Caco-2 (cell line): ENCODE data around the gene APOL1. TPM values are rescaled to one million over a fixed set of nuclear protein-coding genes. Genes with fewer than 3 reads are reported as not detected.

Source experiments
- BruUV-seq: library from RNA; stranded (reverse); fragments of 400-500 nt; replicated peaks from 2 replicates; lab custom pipeline; 2021; lab: Mats Ljungman, UMichigan
- CTCF ChIA-PET: fragments of 300-600 bp; sonication (Branson Sonifier 250); formaldehyde crosslinking; loops from one replicate; lab custom pipeline; 2022; ENCODE audit warnings: antibody characterized with exemption; lab: Charles Lee
- POLR2A ChIA-PET: fragments of 300-600 bp; sonication (Branson Sonifier 250); formaldehyde crosslinking; loops from one replicate; lab custom pipeline; 2022; ENCODE audit warnings: antibody characterized with exemption; lab: Charles Lee
- DNase-seq, 2 experiments: peaks; one replicate each; pipeline versions ENCODE4 v3.0.0 to v3.0.0-alpha.2; 2020 to 2022
- H3K27me3 ChIP-seq: replicated peaks from 2 replicates; pipeline ENCODE4 v1.6.0; 2011; ENCODE audit warnings: low read length; ENCODE audit not compliant: control insufficient read depth, insufficient read depth
- H3K36me3 ChIP-seq: 2 replicates; pipeline ENCODE4 v1.5.1; 2011; ENCODE audit warnings: low read length; ENCODE audit not compliant: control insufficient read depth, insufficient read depth
- H3K4me1 ChIP-seq: fragments of 250-450 bp; sonication (Bioruptor Pico); 2 replicates; pipeline ENCODE4 v1.5.1; 2020; ENCODE audit warnings: mild to moderate bottlenecking
- H3K4me3 ChIP-seq: 2 replicates; pipeline ENCODE4 v1.5.1; 2011; ENCODE audit warnings: low read depth, mild to moderate bottlenecking, control low read depth, low read length
- H3K9me3 ChIP-seq: fragments of 250-450 bp; sonication (Bioruptor Pico); 2 replicates; pipeline ENCODE4 v1.5.1; 2020; ENCODE audit warnings: mild to moderate bottlenecking, moderate library complexity
- H3K27ac Mint-ChIP-seq: one replicate; pipeline ENCODE4 v1.8.0; 2022; ENCODE audit warnings: mixed read lengths; ENCODE audit not compliant: unreplicated experiment
- H3K27me3 Mint-ChIP-seq: one replicate; pipeline ENCODE4 v1.8.0; 2022; ENCODE audit warnings: mixed read lengths; ENCODE audit not compliant: insufficient read depth, unreplicated experiment
- H3K36me3 Mint-ChIP-seq: one replicate; pipeline ENCODE4 v1.8.0; 2022; ENCODE audit warnings: mild to moderate bottlenecking, mixed read lengths; ENCODE audit not compliant: insufficient read depth, unreplicated experiment
- H3K4me1 Mint-ChIP-seq: one replicate; pipeline ENCODE4 v1.8.0; 2022; ENCODE audit warnings: low read depth, mixed read lengths; ENCODE audit not compliant: unreplicated experiment
- H3K4me3 Mint-ChIP-seq: one replicate; pipeline ENCODE4 v1.8.0; 2022; ENCODE audit warnings: mild to moderate bottlenecking, moderate library complexity, mixed read lengths; ENCODE audit not compliant: unreplicated experiment
- H3K9me3 Mint-ChIP-seq: one replicate; pipeline ENCODE4 v1.8.0; 2022; ENCODE audit warnings: mixed read lengths; ENCODE audit not compliant: unreplicated experiment
- CTCF ChIP-seq, 2 experiments: fragments of 200-600 bp in 1 of 2; IDR thresholded peaks; 1 replicate in 1 of 2; 2 replicates in 1 of 2; pipeline versions ENCODE4 v1.5.1 to v1.8.0; 2011 to 2022; ENCODE audit warnings: antibody characterized with exemption in 1 of 2, control low read depth in 1 of 2, inconsistent platforms in 1 of 2, low read depth in 1 of 2, low read length in 1 of 2, mild to moderate bottlenecking in 1 of 2, moderate library complexity in 1 of 2; ENCODE audit not compliant: insufficient read depth in 1 of 2, severe bottlenecking in 1 of 2, unreplicated experiment in 1 of 2
- intact Hi-C: fragments of 100-400 bp; cut with micrococcal nuclease; formaldehyde crosslinking; loops from one replicate; pipeline ENCODE4 v1.10.0; 2022; ENCODE audit not compliant: unreplicated experiment
- total RNA-seq: library from RNA; stranded (reverse); gene quantifications from 2 replicates; pipeline ENCODE4 v1.2.3, GENCODE V29; 2022

The APOL1 gene
- total RNA-seq, 1 experiment from 2014 or later, result 0.39 TPM

GRCh38 chr22:36210224-36210623, 42.7 kb upstream of the APOL1 start:
- Mint-ChIP-seq H3K36me3 (peaks cover 5% of the 10 kb centered on the region), H3K27me3 (peaks cover 3% of the 10 kb centered on the region), H3K27ac (no peak overlapping the region), H3K9me3 (peaks cover 36% of the 10 kb centered on the region), H3K4me3 (no peak overlapping the region), H3K4me1 (peaks cover 6% of the 10 kb centered on the region)
- no peaks in the 10 kb centered on the region for H3K36me3 ChIP-seq
- intact Hi-C loops, result no loop called here
- no peak for DNase-seq
- CTCF ChIA-PET, result no interaction called here
- no peak overlapping the region for H3K4me3 ChIP-seq
- BruUV-seq, result no TSS peak
- POLR2A ChIA-PET, result no interaction called here
- TF ChIP-seq CTCF (IDR thresholded peaks at IDR 0.05; ENCODE audit: insufficient read depth in 1 of 2, low read depth in 1 of 2, low read length in 1 of 2, severe bottlenecking in 1 of 2, unreplicated experiment in 1 of 2), result no peak
- peaks cover 4% of the 10 kb centered on the region; the same call in 1 of the 2 replicates for H3K4me1 ChIP-seq
- no peaks in the 10 kb centered on the region for H3K27me3 ChIP-seq
- peaks cover 20% of the 10 kb centered on the region for H3K9me3 ChIP-seq

- H3K27ac Mint-ChIP-seq, result no peak overlapping the region
- POLR2A ChIA-PET, result no interaction called here
Measured at GRCh38 chr22:36211237-36211861, 41.6 kb upstream of the APOL1 start.

GRCh38 chr22:36212901-36213300, 40.0 kb upstream of the APOL1 start:
- CTCF ChIA-PET, result no interaction called here
- peaks cover 6% of the 10 kb centered on the region for H3K27me3 Mint-ChIP-seq

More at GRCh38 chr22:36211237-36211861, 41.6 kb upstream of the APOL1 start:
- no TSS peak for BruUV-seq
- H3K4me1 Mint-ChIP-seq, result peaks cover 6% of the 10 kb centered on the region
- DNase-seq, result no peak
- peaks cover 4% of the 10 kb centered on the region; the same call in 1 of the 2 replicates for H3K4me1 ChIP-seq
- no peaks in the 10 kb centered on the region for H3K27me3 ChIP-seq
- intact Hi-C loops, result no loop called here
- no peaks in the 10 kb centered on the region for H3K36me3 ChIP-seq
- H3K4me3 Mint-ChIP-seq, result no peak overlapping the region
- H3K9me3 Mint-ChIP-seq, result peaks cover 36% of the 10 kb centered on the region
- CTCF ChIA-PET, result no interaction called here
- H3K27me3 Mint-ChIP-seq, result peaks cover 6% of the 10 kb centered on the region
- TF ChIP-seq CTCF (IDR thresholded peaks at IDR 0.05; ENCODE audit: insufficient read depth in 1 of 2, low read depth in 1 of 2, low read length in 1 of 2, severe bottlenecking in 1 of 2, unreplicated experiment in 1 of 2), result no peak
- peaks cover 20% of the 10 kb centered on the region for H3K9me3 ChIP-seq
- H3K4me3 ChIP-seq, result no peak overlapping the region
- peaks cover 5% of the 10 kb centered on the region for H3K36me3 Mint-ChIP-seq

More at GRCh38 chr22:36212901-36213300, 40.0 kb upstream of the APOL1 start:
- Histone ChIP-seq H3K9me3 (peaks cover 20% of the 10 kb centered on the region), H3K4me1 (peaks cover 4% of the 10 kb centered on the region; the same call in 1 of the 2 replicates), H3K27me3 (no peaks in the 10 kb centered on the region), H3K4me3 (no peak overlapping the region), H3K36me3 (no peaks in the 10 kb centered on the region)
- Mint-ChIP-seq H3K36me3 (peaks cover 5% of the 10 kb centered on the region), H3K27ac (no peak overlapping the region), H3K4me3 (no peak overlapping the region), H3K9me3 (peaks cover 36% of the 10 kb centered on the region), H3K4me1 (peaks cover 6% of the 10 kb centered on the region)
- POLR2A ChIA-PET, result no interaction called here
- intact Hi-C loops, result no loop called here
- TF ChIP-seq CTCF (IDR thresholded peaks at IDR 0.05; ENCODE audit: insufficient read depth in 1 of 2, low read depth in 1 of 2, low read length in 1 of 2, severe bottlenecking in 1 of 2, unreplicated experiment in 1 of 2), result no peak
- DNase-seq, result no peak
- no TSS peak for BruUV-seq
